Measurements from ENCODE around the gene EPHB4.

- TF ChIP-seq, protein P1, sequence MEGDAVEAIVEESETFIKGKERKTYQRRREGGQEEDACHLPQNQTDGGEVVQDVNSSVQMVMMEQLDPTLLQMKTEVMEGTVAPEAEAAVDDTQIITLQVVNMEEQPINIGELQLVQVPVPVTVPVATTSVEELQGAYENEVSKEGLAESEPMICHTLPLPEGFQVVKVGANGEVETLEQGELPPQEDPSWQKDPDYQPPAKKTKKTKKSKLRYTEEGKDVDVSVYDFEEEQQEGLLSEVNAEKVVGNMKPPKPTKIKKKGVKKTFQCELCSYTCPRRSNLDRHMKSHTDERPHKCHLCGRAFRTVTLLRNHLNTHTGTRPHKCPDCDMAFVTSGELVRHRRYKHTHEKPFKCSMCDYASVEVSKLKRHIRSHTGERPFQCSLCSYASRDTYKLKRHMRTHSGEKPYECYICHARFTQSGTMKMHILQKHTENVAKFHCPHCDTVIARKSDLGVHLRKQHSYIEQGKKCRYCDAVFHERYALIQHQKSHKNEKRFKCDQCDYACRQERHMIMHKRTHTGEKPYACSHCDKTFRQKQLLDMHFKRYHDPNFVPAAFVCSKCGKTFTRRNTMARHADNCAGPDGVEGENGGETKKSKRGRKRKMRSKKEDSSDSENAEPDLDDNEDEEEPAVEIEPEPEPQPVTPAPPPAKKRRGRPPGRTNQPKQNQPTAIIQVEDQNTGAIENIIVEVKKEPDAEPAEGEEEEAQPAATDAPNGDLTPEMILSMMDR (IDR thresholded peaks at IDR 0.05): no peak
- TF ChIP-seq ZFX (IDR thresholded peaks at IDR 0.05; ENCODE audit: borderline replicate concordance): no peak
Observed at GRCh38 chr7:100773491-100773890, 53.8 kb downstream of the EPHB4 start.
